OCI-LY7 (cell line): Measurements from ENCODE around the gene GNB1L. TPM values are rescaled to one million over a fixed set of nuclear protein-coding genes. Genes with fewer than 3 reads are reported as not detected.

Experiments
- BruUV-seq: library from RNA; stranded (reverse); fragments of 400-500 nt; replicated peaks from 2 replicates; lab custom pipeline; 2021; lab: Mats Ljungman, UMichigan
- CTCF ChIA-PET: fragments of 300-600 bp; sonication (Branson Sonifier 250); formaldehyde crosslinking; loops from one replicate; lab custom pipeline; 2022; ENCODE audit warnings: antibody characterized with exemption; ENCODE audit not compliant: unreplicated experiment; lab: Charles Lee
- POLR2A ChIA-PET: fragments of 300-600 bp; sonication (Branson Sonifier 250); formaldehyde crosslinking; loops from one replicate; lab custom pipeline; 2022; ENCODE audit warnings: antibody characterized with exemption; lab: Charles Lee
- DNase-seq: peaks from one replicate; pipeline ENCODE4 v3.0.0-alpha.2; 2015; ENCODE audit warnings: low spot score
- H2AFZ ChIP-seq: fragments of 200-600 bp; sonication (generic), shearing (Covaris generic); 2 replicates; pipeline ENCODE4 v1.6.1; 2014; ENCODE audit warnings: mild to moderate bottlenecking, antibody characterized with exemption, low read length, moderate library complexity
- H3K27ac ChIP-seq: fragments of 200-600 bp; sonication (generic); 2 replicates; pipeline ENCODE4 v1.5.1; 2014; ENCODE audit warnings: mixed run types, low read depth, mild to moderate bottlenecking, moderate library complexity, low read length, inconsistent platforms; ENCODE audit not compliant: poor library complexity, severe bottlenecking
- H3K36me3 ChIP-seq: fragments of 200-600 bp; sonication (generic); 2 replicates; pipeline ENCODE4 v1.6.1; 2014; ENCODE audit warnings: mild to moderate bottlenecking, antibody characterized with exemption, low read length, moderate library complexity, mixed read lengths; ENCODE audit not compliant: insufficient read depth
- H3K4me1 ChIP-seq: fragments of 200-600 bp; sonication (generic); 2 replicates; pipeline ENCODE4 v1.5.1; 2014; ENCODE audit warnings: mild to moderate bottlenecking, low read length; ENCODE audit not compliant: insufficient read depth, poor library complexity, severe bottlenecking
- H3K4me2 ChIP-seq: fragments of 200-600 bp; sonication (generic); 2 replicates; pipeline ENCODE4 v1.6.1; 2014; ENCODE audit warnings: mild to moderate bottlenecking, low read length
- H3K4me3 ChIP-seq: fragments of 200-600 bp; sonication (generic); 2 replicates; pipeline ENCODE4 v1.5.1; 2014; ENCODE audit warnings: mild to moderate bottlenecking, low read depth, low read length; ENCODE audit not compliant: poor library complexity, severe bottlenecking
- H3K79me2 ChIP-seq: fragments of 200-600 bp; sonication (generic); 2 replicates; pipeline ENCODE4 v1.6.1; 2016; ENCODE audit warnings: low read depth, mild to moderate bottlenecking, low read length, moderate library complexity, mixed read lengths; ENCODE audit not compliant: insufficient read depth
- H3K9me2 ChIP-seq: fragments of 200-600 bp; sonication (generic); 2 replicates; pipeline ENCODE4 v1.6.1; 2016; ENCODE audit warnings: mild to moderate bottlenecking, low read length, mixed read lengths; ENCODE audit not compliant: insufficient read depth
- H3K9me3 ChIP-seq: fragments of 200-600 bp; sonication (generic); 2 replicates; pipeline ENCODE4 v1.6.1; 2014; ENCODE audit warnings: mild to moderate bottlenecking, mixed run types, low read length, mixed read lengths
- H4K20me1 ChIP-seq: fragments of 200-600 bp; sonication (generic); 2 replicates; pipeline ENCODE4 v1.6.1; 2014; ENCODE audit warnings: mild to moderate bottlenecking, antibody characterized with exemption, low read length, moderate library complexity, mixed read lengths; ENCODE audit not compliant: insufficient read depth
- EZH2phosphoT487 ChIP-seq: fragments of 200-600 bp; sonication (generic); IDR thresholded peaks from 2 replicates; pipeline ENCODE4 v1.6.1; 2018; ENCODE audit warnings: low read depth, borderline replicate concordance, mild to moderate bottlenecking, mixed run types, antibody characterized with exemption, low read length, moderate library complexity, mixed read lengths
- intact Hi-C: fragments of 100-400 bp; cut with micrococcal nuclease; formaldehyde crosslinking; loops from one replicate; pipeline ENCODE4 v1.10.0; 2022; ENCODE audit not compliant: unreplicated experiment
- total RNA-seq, 2 experiments: library from RNA; depleted of rRNA in 1 of 2; stranded (reverse); fragments of >200 nt in 1 of 2; shearing (Covaris generic) in 1 of 2; gene quantifications; 2 replicates each; pipeline ENCODE4 v1.2.3, GENCODE V29; 2014 to 2022
- TF ChIP-seq, protein P1 (sequence below): fragments of 200-600 bp; sonication (generic); conservative IDR thresholded peaks from 2 replicates; pipeline ENCODE4 v1.5.1; 2014; ENCODE audit warnings: mild to moderate bottlenecking, antibody characterized with exemption, low read length, moderate library complexity, mixed read lengths

The GNB1L gene
- total RNA-seq, 2 experiments from 2014 or later, result 13.1 to 26.7 TPM

GRCh38 chr22:19801340-19802000 is 53.2 kb downstream of the GNB1L start:
- no peaks in the 10 kb centered on the region for H3K9me2 ChIP-seq
- H3K36me3 ChIP-seq, result no peaks in the 10 kb centered on the region
- no peaks in the 10 kb centered on the region for H3K9me3 ChIP-seq
- DNase-seq, result no peak
- H3K79me2 ChIP-seq, result no peaks in the 10 kb centered on the region
- ChIA-PET POLR2A (interaction anchor here (0.7 kb wide), 1 partner anchor 116 kb away, joined by 3 read pairs; no protein-coding TSS in a partner anchor), CTCF (no interaction called here)
- H2AFZ ChIP-seq, result no peak overlapping the region
- H3K4me2 ChIP-seq, result no peak overlapping the region
- TF ChIP-seq, protein P1, sequence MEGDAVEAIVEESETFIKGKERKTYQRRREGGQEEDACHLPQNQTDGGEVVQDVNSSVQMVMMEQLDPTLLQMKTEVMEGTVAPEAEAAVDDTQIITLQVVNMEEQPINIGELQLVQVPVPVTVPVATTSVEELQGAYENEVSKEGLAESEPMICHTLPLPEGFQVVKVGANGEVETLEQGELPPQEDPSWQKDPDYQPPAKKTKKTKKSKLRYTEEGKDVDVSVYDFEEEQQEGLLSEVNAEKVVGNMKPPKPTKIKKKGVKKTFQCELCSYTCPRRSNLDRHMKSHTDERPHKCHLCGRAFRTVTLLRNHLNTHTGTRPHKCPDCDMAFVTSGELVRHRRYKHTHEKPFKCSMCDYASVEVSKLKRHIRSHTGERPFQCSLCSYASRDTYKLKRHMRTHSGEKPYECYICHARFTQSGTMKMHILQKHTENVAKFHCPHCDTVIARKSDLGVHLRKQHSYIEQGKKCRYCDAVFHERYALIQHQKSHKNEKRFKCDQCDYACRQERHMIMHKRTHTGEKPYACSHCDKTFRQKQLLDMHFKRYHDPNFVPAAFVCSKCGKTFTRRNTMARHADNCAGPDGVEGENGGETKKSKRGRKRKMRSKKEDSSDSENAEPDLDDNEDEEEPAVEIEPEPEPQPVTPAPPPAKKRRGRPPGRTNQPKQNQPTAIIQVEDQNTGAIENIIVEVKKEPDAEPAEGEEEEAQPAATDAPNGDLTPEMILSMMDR, result no peak
- TF ChIP-seq EZH2phosphoT487, result no peak
- no peak overlapping the region for H3K27ac ChIP-seq
- intact Hi-C loops, result no loop called here
- no peak overlapping the region for H3K4me3 ChIP-seq
- no peaks in the 10 kb centered on the region for H4K20me1 ChIP-seq
- H3K4me1 ChIP-seq, result no peaks in the 10 kb centered on the region
- BruUV-seq, result no TSS peak

DNA sequence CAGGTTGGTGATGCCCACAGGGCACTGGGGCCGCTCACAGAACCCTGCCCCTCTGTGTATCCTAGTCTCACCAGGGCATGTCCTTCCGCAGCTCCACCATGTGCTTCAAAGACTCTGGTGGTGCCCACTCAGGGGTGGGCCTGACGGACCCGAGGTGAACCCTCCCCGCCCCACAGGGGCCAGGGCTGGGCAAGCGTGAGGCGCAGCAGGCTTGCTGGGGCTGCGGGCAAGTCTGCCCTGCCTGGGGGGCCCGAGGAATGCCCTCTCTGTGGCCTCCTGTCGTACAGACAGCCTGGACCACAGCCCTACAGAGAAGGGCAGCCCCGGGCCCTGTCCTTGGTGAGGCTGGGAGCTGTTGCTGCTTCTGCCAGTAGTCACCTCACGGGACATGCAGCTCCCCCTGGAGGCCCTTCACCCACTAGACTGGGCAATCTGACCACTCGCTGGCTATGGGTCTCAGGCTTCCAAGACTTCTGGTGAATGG is 53.9 kb downstream of the GNB1L start:
- Histone ChIP-seq H3K79me2 (no peaks in the 10 kb centered on the region), H3K4me1 (no peaks in the 10 kb centered on the region), H3K4me3 (no peak overlapping the region), H3K9me2 (no peaks in the 10 kb centered on the region), H2AFZ (no peak overlapping the region), H4K20me1 (no peaks in the 10 kb centered on the region), H3K36me3 (no peaks in the 10 kb centered on the region), H3K9me3 (no peaks in the 10 kb centered on the region), H3K27ac (no peak overlapping the region), H3K4me2 (no peak overlapping the region)
- CTCF ChIA-PET, result no interaction called here
- intact Hi-C loops, result no loop called here
- POLR2A ChIA-PET, result interaction anchor here (0.7 kb wide), 1 partner anchor 115 kb away, joined by 3 read pairs; no protein-coding TSS in a partner anchor
- no TSS peak for BruUV-seq
- TF ChIP-seq, protein P1, result no peak
- TF ChIP-seq EZH2phosphoT487, result no peak
- DNase-seq, result no peak

DNA sequence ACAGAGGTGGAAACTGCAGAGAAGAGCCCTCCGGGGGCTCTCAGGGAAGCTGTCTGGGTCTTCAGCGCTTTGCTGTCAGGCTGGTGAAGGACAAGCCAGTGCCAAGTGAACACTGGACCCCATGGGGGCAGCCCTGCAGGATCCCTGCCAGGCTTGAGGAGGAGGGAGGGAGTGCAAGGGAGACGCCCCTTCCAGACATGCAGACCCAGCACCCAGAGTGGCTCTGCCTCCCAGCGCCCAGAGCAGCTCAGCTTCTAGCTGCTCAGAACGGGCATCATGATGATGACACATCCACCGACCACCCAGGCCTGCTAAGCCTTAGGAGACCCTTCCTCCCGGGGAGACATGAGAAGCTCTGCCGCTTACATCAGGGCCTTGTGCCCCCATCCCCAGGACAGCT is 54.4 kb downstream of the GNB1L start:
- TF ChIP-seq, protein P1, result no peak
- TF ChIP-seq EZH2phosphoT487, result no peak
- CTCF ChIA-PET, result no interaction called here
- no TSS peak for BruUV-seq
- Histone ChIP-seq H3K27ac (no peak overlapping the region), H3K4me1 (no peaks in the 10 kb centered on the region), H3K79me2 (no peaks in the 10 kb centered on the region), H3K36me3 (no peaks in the 10 kb centered on the region), H3K9me2 (no peaks in the 10 kb centered on the region), H4K20me1 (no peaks in the 10 kb centered on the region), H3K4me2 (no peak overlapping the region), H3K9me3 (no peaks in the 10 kb centered on the region), H2AFZ (no peak overlapping the region), H3K4me3 (no peak overlapping the region)
- intact Hi-C loops, result no loop called here
- no peak for DNase-seq
- POLR2A ChIA-PET, result interaction anchor here (0.6 kb wide), 1 partner anchor 31 kb away, joined by 4 read pairs; no protein-coding TSS in a partner anchor
